GM21576 (cell line): Measurements from ENCODE around the gene CLSTN2.

Source experiments
- ATAC-seq: cut with Tn5 transposase; IDR thresholded peaks from one replicate; pipeline ENCODE4 v1.9.1; 2021; ENCODE audit warnings: mild to moderate bottlenecking, moderate library complexity; ENCODE audit not compliant: unreplicated experiment

Gene CLSTN2

GRCh38 chr3:140568842-140569520, 634.0 kb downstream of the CLSTN2 start:
- no peak for ATAC-seq

GRCh38 chr3:140570602-140571001, 635.6 kb downstream of the CLSTN2 start:
- no peak for ATAC-seq

GRCh38 chr3:140571836-140572235, 636.9 kb downstream of the CLSTN2 start:
- no peak for ATAC-seq

GRCh38 chr3:140572334-140572733, 637.3 kb downstream of the CLSTN2 start:
- ATAC-seq, result no peak

- ATAC-seq, result no peak
Observed at GRCh38 chr3:140573011-140573410, 638.0 kb downstream of the CLSTN2 start.

- no peak for ATAC-seq
Observed at GRCh38 chr3:140574375-140574774, 639.4 kb downstream of the CLSTN2 start.

GRCh38 chr3:140576449-140576848, 641.5 kb downstream of the CLSTN2 start:
- ATAC-seq, result no peak

- ATAC-seq, result no peak
Observed at GRCh38 chr3:140577911-140578310, 642.9 kb downstream of the CLSTN2 start.

GRCh38 chr3:140579260-140579659, 644.3 kb downstream of the CLSTN2 start:
- no peak for ATAC-seq

GRCh38 chr3:140580746-140581145, 645.8 kb downstream of the CLSTN2 start:
- no peak for ATAC-seq

- ATAC-seq, result no peak
Observed at GRCh38 chr3:140584549-140584948, 649.6 kb downstream of the CLSTN2 start.

GRCh38 chr3:140585828-140586227, 650.8 kb downstream of the CLSTN2 start:
- no peak for ATAC-seq

GRCh38 chr3:140586311-140586710, 651.3 kb downstream of the CLSTN2 start:
- no peak for ATAC-seq

GRCh38 chr3:140588558-140588957, 653.6 kb downstream of the CLSTN2 start:
- ATAC-seq, result no peak

GRCh38 chr3:140593766-140594165, 658.8 kb downstream of the CLSTN2 start:
- ATAC-seq, result no peak

GRCh38 chr3:140595295-140595694, 660.3 kb downstream of the CLSTN2 start:
- ATAC-seq, result no peak

GRCh38 chr3:140597364-140597763, 662.4 kb downstream of the CLSTN2 start:
- ATAC-seq, result no peak

GRCh38 chr3:140597792-140598191, 662.8 kb downstream of the CLSTN2 start:
- no peak for ATAC-seq

GRCh38 chr3:140599009-140599408, 664.0 kb downstream of the CLSTN2 start:
- no peak for ATAC-seq

- no peak for ATAC-seq
Observed at GRCh38 chr3:140599496-140599895, 664.5 kb downstream of the CLSTN2 start.

GRCh38 chr3:140601881-140602280, 666.9 kb downstream of the CLSTN2 start:
- ATAC-seq, result no peak

- no peak for ATAC-seq
Observed at GRCh38 chr3:140602781-140603180, 667.8 kb downstream of the CLSTN2 start.

- no peak for ATAC-seq
Observed at GRCh38 chr3:140603766-140604165, 668.8 kb downstream of the CLSTN2 start.
